COLO829 (cell line): ENCODE results near the gene EZR.

Experiments
- DNase-seq: peaks from one replicate; pipeline ENCODE4 v3.0.0; 2012; ENCODE audit warnings: low spot score

Gene EZR

GRCh38 chr6:158817728-158818580 is 1.2 kb downstream of the EZR start:
- DNase-seq: peak; percentile 51

- DNase-seq: no peak
These were observed 2.1 kb downstream of the EZR start for GRCh38 chr6:158816803-158817727.

DNA sequence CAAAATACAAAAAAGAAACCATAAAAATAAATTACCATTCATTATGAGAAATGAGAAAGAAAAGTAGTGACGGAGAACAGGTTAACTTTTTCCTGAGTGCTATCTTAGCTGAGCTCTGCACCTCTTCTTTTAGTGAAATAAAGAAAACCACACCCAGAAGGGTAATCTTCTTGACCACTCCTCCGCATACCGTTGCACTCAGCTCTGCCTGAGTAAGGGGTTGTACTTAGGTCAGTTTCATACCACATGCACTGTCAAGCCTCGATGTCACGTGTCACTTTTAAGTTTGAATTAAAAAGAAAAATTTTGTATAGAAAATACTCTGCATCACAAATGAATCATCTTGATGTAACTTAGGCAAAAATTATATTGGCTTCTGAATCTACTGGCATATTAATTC is 2.8 kb downstream of the EZR start:
- DNase-seq: no peak

- no peak for DNase-seq
These were observed 3.3 kb downstream of the EZR start for GRCh38 chr6:158815907-158816306.

DNA sequence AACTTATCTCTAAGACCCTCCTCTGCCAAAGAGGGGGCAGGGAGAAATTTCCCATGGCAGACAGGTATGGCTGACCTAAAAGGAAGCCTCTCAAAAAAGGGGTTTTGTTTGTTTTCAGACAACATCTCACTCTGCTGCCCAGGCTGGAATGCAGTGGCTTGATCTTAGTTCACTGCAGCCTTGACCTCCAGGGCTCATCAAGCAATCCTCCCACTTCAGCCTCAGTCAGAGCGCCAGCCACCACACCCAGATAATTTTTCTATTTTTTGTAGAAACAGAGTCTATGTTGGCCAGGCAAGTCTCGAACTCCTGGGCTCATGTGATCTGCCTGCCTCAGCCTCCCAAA is 3.8 kb downstream of the EZR start:
- no peak for DNase-seq

DNA sequence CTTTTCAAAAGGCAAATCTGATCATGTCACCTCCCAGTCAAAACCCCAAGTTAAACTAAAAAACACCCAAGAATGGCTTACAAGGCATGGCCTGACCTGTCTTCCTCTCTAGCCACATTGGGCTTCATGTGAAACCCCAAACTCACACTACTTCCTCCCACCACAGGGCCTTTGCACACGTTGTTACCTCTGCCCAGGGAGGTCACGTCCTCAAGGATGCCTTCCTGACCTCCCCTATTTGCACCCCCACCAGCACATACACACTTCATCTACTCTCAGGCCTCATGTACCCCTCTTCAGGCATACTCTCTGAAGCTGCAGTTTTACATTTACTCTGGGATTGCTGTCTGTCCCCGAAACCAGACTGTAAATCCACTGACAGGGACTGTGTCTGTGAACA is 6.1 kb downstream of the EZR start:
- DNase-seq: no peak

- no peak for DNase-seq
These were observed 6.6 kb downstream of the EZR start for GRCh38 chr6:158812611-158813010.

GRCh38 chr6:158810155-158811095 is 8.7 kb downstream of the EZR start:
- no peak for DNase-seq

DNA sequence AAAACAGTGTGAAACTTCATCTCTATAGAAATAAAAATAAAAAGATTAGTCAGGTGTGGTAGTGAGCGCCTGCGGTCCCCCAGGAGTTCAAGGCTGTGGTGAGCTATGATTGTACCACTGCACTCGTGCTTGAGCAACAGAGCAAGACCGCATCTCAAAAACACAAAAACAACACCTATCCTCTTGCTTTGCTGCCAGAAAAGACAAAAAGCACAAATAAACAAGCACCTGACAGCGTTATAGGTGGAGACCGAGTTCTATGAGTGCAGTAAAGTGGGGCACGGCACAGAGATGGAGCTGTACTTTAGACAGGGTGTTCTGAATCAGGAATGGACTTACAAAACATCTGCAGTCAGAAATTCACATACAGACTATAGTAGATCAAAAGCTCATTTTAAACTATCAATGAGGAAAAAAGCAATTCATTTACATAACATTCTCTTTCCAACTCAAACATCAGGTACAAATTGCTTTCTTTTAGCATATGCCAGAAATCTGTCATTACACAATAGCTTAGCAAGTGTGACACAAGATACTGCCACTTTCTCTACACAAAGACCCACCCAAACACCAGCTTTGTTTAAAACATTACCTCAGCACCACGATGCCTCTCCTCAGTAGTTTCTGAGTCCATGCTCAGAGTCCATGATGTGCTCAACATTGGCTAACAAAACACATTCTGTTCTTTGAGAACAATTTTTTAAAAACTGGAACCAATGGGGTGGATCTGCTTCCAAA is 10.1 kb downstream of the EZR start:
- no peak for DNase-seq

DNA sequence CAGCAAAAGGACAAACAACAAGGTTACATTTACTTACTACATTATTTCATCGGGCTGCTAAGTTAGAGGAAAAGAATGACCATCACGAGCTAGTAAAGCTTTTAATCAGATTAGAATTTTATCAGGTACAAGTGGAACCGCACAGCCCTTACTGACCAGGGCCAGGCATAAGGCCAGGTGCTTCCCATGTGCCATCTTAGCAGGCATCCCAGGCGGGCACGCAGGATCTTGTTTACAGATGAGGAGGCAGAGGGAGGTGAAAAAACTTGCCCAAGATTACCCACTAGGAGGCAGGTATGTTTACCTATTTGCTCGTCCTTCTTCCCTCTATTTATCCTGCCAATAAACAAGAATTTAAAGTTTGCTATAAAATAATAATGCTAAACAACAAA is 10.7 kb downstream of the EZR start:
- no peak for DNase-seq

DNA sequence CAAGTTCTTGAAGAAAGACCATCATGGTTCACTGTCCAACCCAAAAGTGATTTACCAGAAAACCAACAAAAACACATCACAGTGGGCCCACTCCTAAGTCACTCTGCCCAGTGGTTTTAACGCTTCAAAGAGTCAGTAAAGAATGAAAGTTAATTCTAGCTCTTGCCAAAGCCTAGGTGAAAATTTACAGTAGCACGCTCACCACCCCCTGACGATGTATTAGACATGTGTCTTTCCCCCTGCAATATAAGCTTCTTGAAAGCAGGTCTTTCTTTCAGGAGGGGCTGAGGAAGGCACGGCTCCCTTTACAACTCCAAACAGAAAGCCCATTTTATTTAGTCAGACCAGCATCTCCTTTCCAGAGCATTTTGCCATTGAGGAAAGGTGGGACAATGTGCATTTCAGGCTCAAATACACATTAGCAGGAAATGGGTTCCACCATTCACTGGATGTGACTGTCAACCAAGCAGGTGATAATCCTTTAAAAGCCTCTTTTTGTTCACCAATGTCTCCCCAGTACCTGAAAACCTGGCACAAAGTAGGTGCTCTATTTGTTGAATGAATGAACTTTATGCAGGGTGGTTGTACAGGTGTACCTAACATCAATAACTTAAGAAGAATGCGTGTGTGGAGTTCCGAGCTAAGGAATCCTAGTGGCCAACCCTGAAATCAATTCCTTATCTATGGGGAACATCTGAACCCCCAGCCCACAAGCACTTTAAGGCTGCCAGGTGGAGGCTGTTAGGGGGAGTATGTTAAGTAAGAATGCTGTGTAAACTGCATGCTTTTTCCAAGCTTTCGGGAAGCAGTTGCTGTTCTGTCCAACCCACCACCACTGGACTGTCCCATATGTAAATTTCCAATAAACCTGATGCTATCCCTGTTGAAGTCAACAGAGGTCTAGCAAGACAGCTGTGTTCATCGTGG is 11.4 kb downstream of the EZR start:
- no peak for DNase-seq

DNA sequence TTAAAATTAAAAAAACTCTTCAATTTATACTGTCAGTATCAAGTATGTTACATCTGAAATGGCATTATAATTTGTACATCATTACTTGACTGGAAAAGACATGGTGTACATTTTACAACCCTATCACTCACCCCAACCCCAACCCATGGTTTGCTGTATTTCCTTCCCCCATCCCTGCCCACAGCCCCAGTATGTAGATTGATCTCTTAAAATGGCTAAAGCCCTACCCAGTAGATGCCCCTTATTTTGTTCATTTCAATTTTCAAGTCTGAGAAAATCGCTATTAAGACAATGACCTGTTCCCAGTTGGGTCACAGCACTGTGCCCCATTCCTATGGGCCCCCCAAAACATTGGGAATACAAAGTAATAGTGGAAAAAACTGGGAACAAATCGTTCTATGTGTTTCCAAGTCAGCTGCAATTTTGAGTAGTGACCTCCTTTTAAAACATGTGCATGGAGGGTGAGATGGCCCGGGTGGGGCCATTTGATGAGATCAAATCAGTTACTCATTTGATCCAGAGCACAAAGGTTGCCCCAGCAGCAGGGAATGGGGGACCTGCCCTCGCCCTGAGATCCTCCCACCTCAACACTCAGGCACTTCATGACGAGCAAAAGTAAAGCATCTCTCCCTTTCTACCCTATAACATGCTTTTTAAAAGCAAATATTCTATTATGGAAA is 13.3 kb downstream of the EZR start:
- no peak for DNase-seq

DNA sequence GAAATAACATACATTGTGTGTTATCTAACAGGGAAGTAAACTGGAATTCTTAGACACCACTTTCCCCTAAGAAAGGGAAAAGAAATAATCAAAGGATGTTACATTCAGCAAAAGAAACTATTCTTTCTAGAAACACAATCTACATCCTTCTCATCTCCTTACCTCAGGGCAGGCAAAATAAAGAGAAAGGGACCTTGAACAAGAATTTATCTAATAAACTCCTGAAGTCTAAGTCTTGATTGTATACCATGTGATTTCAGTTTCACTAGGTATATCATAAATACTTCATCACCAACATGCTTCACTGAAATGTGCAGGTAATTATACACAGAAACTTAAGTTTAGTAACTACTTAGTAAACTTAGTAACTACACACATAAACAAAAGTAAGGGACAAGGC is 15.0 kb downstream of the EZR start:
- no peak for DNase-seq

DNA sequence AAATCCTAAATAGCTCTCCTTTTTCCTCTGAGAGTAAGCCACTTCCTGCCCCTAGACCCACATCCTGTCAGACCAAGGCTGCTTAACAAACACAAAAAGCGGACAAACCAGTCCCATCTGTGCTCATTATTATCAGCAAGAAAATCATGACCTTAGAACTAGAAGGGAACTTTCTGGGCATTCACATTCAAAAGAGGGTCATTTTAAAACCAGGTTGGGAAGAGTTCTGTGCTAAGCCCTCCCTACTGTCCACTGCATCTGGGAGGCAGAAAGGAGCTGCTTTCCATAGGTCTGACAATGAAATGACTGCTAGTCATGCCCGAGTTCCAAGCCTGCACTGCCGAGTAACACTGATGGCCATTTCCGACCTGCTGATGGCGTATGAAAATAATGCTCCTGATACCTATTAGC is 15.4 kb downstream of the EZR start:
- peak; percentile 26 for DNase-seq

DNA sequence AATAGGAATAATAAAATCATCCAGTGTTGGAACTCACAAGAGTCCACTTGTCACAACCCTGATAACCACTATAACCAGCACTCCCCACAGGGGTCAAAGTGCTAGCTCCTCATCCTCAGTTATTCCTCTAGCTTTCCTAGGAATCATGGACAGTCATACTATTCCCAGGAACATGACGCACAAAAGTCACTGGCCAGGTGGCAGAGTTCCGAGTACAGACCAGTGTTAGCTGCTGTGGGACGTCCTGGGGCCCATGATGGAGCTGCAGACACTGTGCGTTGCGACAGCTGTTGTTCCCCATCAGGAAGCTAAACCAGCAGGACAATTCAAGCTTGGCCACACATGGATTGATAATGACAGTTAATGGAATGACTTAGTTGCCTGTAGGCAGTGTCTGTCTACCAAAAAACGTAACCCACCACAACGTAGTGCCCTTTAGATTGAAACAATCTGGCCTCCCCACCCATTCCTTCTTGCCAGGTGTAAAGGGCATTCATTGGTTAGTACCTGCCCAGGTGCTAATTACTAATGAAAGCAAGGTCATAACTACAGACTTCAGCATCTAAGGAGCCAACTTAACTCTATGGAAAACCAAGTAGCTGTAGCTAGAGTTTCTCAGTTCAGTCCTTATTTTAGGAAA is 17.4 kb downstream of the EZR start:
- DNase-seq: no peak

GRCh38 chr6:158799051-158799792 is 19.9 kb downstream of the EZR start:
- DNase-seq: peak; percentile 32

- no peak for DNase-seq
These were observed 20.9 kb downstream of the EZR start for GRCh38 chr6:158798311-158798710.
